ENCODE measurements around the gene CHRDL2. TPM values are rescaled to one million over a fixed set of nuclear protein-coding genes. Genes with fewer than 3 reads are reported as not detected.

Gene CHRDL2
- total RNA-seq, 3 donors from 2014 or later, result 4.2 TPM; not detected in 2

DNA sequence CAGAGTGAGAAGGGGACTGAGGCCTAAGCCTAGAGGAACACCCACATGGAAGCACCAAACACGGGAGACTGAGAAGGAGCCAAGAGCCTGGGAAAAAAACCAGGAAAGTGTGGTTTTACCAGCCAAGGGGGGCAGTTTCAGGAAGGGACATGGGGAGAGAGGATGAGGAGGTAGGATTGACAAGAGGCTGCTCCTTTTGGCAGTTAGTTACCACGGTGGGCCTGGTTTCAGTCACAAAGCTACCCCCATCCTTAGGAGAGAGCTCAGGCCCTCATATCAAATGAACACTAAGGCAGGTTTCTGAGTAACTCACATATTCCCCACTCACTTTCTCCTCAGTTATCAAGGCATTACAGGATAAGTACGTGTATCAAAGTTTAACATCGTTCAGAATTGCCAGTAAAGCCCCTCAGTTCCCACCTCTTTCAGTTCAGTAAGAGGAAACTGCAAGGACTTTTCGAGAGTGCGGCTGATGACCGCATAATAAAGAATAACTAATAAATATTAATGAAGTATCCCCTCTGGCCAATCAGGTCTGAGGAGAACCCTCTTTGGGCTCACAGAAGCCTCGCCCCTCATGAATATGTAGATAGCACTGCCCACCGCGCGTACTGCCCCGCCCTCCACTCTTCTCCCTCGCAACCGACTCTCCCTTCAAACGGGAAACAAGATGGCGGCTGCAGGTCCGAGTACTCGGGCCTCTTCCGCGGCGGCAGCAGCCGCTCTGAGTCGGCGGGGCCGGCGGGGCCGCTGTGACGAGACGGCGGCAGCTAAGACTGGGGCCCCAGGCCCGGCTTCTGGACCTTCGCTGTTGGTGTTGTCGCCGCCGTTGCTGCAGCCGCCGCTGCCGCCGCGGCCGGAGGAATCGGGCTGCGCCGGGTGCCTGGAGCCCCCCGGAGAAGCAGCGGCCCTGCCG lies 17.2 kb upstream of the CHRDL2 start, which contains the start of gene RNF169:
Gene RNF169, plus strand, starts transcription at position 639 of the 916 bp plus-strand sequence. Its CDS starts 32 bp downstream, at position 671.
- Histone ChIP-seq H3K4me3 (peak within 1 kb of the TSS; percentile 84 to 90 (median 84)), H3K27ac (peak within 1 kb of the TSS; percentile 97), H3K36me3 (no peaks in the 10 kb centered on the region), H3K9me3 (no peaks in the 10 kb centered on the region), H3K27me3 (no peaks in the 10 kb centered on the region), H3K4me1 (peaks cover 4% of the 10 kb centered on the region in 2 donors)
- DNase-seq (ENCODE audit: low spot score in 2 of 2), result peak; percentile 95 to 96
- intact Hi-C loops (cut with DNase I; ENCODE audit: low total_unique reads), result no loop called here
- TF ChIP-seq POLR2A (IDR thresholded peaks at IDR 0.05) (peak; percentile 68), POLR2AphosphoS5 (IDR thresholded peaks at IDR 0.05) (peak; percentile 57 to 90 (median 66))
- TF ChIP-seq, protein P1, sequence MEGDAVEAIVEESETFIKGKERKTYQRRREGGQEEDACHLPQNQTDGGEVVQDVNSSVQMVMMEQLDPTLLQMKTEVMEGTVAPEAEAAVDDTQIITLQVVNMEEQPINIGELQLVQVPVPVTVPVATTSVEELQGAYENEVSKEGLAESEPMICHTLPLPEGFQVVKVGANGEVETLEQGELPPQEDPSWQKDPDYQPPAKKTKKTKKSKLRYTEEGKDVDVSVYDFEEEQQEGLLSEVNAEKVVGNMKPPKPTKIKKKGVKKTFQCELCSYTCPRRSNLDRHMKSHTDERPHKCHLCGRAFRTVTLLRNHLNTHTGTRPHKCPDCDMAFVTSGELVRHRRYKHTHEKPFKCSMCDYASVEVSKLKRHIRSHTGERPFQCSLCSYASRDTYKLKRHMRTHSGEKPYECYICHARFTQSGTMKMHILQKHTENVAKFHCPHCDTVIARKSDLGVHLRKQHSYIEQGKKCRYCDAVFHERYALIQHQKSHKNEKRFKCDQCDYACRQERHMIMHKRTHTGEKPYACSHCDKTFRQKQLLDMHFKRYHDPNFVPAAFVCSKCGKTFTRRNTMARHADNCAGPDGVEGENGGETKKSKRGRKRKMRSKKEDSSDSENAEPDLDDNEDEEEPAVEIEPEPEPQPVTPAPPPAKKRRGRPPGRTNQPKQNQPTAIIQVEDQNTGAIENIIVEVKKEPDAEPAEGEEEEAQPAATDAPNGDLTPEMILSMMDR (IDR thresholded peaks at IDR 0.05), result no peak

DNA sequence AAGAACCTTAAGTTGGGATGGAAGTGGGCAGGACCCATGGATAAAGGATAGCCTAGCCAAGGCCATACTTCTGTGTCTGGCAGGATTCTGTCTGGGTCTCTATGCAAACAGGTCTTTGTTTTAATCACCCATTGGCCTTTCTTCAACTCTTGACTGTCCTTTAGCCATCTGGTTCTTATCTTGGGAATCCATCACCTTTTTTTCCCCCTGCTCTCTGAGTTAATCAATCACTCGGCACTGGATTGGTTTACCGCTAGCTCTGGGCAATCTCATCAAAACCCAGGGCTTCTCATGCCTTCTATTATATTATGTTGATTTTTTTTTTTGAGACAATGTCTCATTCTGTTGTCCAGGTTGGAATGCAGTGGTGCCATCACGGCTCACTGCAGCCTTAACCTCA lies 15.6 kb upstream of the CHRDL2 start:
- Histone ChIP-seq H3K27me3 (no peaks in the 10 kb centered on the region), H3K4me3 (no peak overlapping the region), H3K4me1 (peaks cover 4% of the 10 kb centered on the region in 2 donors), H3K9me3 (no peaks in the 10 kb centered on the region), H3K27ac (peak overlapping the region in 1 of 2 donors; percentile 97), H3K36me3 (no peaks in the 10 kb centered on the region)
- DNase-seq (ENCODE audit: low spot score in 2 of 2), result no peak
- TF ChIP-seq POLR2AphosphoS5 (IDR thresholded peaks at IDR 0.05) (no peak), POLR2A (IDR thresholded peaks at IDR 0.05) (no peak)
- TF ChIP-seq, protein P1 (IDR thresholded peaks at IDR 0.05), result no peak
- intact Hi-C loops (cut with DNase I; ENCODE audit: low total_unique reads), result no loop called here

DNA sequence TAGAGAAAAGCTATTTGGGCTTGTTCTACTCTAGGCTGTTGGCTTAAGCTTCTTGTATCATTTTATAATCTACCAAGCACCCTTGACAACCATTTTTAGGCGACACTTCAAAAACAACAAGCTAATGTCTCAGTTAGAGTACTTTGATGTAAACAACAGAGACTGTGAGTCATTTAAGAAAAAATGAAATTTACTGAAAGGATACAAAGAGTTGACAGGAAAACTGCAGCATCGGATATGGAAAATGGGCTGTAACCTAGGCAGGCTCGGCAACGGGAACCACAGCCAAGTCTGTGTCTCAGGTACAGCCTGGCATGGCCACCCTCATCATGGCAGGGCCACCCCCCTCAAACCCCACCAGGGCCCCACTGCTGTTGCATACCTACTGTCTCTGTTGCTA lies 13.1 kb upstream of the CHRDL2 start:
- no peaks in the 10 kb centered on the region for H3K36me3 ChIP-seq
- H3K27ac ChIP-seq, result no peak overlapping the region
- intact Hi-C loops (cut with DNase I; ENCODE audit: low total_unique reads), result no loop called here
- H3K4me1 ChIP-seq, result peaks cover 4% of the 10 kb centered on the region in 2 donors
- no peak for DNase-seq (ENCODE audit: low spot score in 2 of 2)
- H3K27me3 ChIP-seq, result no peaks in the 10 kb centered on the region
- H3K9me3 ChIP-seq, result no peaks in the 10 kb centered on the region
- no peak for TF ChIP-seq POLR2A (IDR thresholded peaks at IDR 0.05)
- TF ChIP-seq POLR2AphosphoS5 (IDR thresholded peaks at IDR 0.05), result no peak
- TF ChIP-seq, protein P1 (IDR thresholded peaks at IDR 0.05), result no peak
- no peak overlapping the region for H3K4me3 ChIP-seq

DNA sequence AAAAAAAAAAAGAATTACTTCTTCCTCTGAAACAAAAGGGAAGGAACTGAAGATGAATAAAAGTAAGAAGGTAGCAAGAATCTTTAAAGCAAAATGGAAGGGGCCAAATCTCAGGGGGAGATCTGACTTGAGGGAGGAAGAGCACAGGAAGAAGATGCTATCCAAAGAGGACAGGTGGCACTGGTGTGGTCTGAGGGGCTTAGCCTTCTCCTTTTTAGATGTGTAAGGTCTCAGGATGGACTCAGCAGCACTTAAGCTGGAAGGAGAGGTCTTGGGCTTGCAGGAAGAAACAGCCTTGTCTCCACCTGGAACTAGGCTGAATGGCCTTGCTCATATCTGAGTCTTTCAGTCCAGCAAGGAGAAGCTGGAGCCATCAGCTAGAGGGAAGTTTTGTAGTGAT lies 12.4 kb upstream of the CHRDL2 start:
- H3K36me3 ChIP-seq, result no peaks in the 10 kb centered on the region
- no peak overlapping the region for H3K4me3 ChIP-seq
- no peak for DNase-seq (ENCODE audit: low spot score in 2 of 2)
- TF ChIP-seq POLR2A (IDR thresholded peaks at IDR 0.05), result no peak
- TF ChIP-seq, protein P1 (IDR thresholded peaks at IDR 0.05), result no peak
- TF ChIP-seq POLR2AphosphoS5 (IDR thresholded peaks at IDR 0.05), result no peak
- H3K9me3 ChIP-seq, result no peaks in the 10 kb centered on the region
- H3K4me1 ChIP-seq, result peaks cover 4% of the 10 kb centered on the region in 2 donors
- no peaks in the 10 kb centered on the region for H3K27me3 ChIP-seq
- intact Hi-C loops (cut with DNase I; ENCODE audit: low total_unique reads), result no loop called here
- no peak overlapping the region for H3K27ac ChIP-seq

DNA sequence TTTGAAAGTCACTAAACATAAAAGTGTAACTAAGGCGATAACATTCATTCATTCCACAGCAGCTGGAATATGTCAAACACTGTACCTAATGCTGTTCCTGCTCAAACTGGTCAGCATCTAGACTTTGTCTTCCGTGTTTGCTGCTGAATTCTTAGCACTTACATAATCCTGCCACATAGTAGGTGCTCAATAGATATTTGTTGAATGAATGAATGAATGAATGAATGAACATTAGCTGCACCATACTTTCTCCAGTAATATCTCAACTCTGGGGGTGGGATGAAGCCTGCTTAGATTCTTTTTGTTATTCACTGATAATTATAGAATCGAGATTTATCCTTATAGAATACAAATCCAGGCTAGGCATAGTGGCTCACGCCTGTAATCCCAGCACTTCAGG lies 10.8 kb upstream of the CHRDL2 start:
- no peak overlapping the region for H3K4me3 ChIP-seq
- no peaks in the 10 kb centered on the region for H3K4me1 ChIP-seq
- TF ChIP-seq POLR2AphosphoS5 (IDR thresholded peaks at IDR 0.05) (no peak), POLR2A (IDR thresholded peaks at IDR 0.05) (no peak)
- TF ChIP-seq, protein P1 (IDR thresholded peaks at IDR 0.05), result no peak
- no peaks in the 10 kb centered on the region for H3K9me3 ChIP-seq
- no peak overlapping the region for H3K27ac ChIP-seq
- DNase-seq (ENCODE audit: low spot score in 2 of 2), result no peak
- intact Hi-C loops (cut with DNase I; ENCODE audit: low total_unique reads), result no loop called here
- H3K27me3 ChIP-seq, result no peaks in the 10 kb centered on the region
- H3K36me3 ChIP-seq, result no peaks in the 10 kb centered on the region

Measured in breast epithelium (tissue), 4 donors.